ENCODE results near the gene MALT1.

Gene MALT1

DNA sequence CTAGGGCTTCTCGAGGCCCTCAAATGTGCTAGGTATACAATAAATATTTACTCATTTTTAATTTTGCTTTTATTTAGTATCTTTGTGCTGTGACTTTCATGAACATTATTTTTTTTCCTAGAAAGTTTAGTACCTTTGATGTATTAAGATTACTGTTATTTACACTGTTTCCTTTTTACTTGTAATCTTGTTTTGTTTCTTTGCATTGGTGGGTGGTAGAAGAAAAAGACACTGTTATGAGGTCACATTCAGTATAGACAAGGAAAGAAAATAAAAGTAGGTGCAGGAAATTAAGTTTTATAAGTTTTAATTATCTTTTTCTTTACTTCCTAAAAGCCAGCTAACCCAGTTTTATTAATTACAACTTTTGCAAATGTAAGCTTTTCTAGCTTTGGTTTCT lies 23.0 kb downstream of the MALT1 start:
- DNase-seq: no peak

DNA sequence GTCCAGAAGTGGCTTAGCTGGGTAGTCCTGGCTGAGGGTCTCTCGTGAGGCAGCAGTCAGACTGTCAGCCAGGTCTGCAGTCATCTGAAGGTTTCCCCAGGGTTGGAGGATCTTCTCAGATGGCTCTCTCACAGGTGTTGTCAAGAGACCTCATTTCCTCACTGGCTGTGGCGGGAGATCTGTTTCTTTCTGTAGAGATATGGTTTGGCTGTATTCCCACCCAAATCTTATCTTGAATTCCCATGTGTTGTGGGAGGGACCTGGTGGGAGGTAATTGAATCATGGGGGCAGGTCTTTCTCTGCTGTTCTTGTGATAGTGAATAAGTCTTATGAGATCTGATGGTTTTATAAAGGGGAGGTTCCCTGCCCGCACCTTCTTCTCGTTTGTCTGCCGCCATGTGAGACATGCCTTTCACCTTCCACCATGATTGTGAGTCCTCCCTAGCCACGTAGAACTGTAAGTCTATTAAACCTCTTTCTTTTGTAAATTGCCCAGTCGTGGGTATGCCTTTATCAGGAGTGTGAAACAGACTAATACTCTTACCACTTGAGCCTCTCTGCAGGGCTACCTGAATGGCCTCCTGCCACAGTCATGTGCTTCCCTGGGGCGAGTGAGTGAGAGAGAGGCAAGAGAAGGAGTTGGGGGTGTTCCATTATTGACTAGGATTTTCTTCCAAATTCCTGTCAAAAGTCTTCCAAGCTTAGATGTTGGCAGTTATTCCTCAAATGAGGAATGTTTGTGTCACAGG lies 23.6 kb downstream of the MALT1 start:
- peak; percentile 45 for DNase-seq

DNA sequence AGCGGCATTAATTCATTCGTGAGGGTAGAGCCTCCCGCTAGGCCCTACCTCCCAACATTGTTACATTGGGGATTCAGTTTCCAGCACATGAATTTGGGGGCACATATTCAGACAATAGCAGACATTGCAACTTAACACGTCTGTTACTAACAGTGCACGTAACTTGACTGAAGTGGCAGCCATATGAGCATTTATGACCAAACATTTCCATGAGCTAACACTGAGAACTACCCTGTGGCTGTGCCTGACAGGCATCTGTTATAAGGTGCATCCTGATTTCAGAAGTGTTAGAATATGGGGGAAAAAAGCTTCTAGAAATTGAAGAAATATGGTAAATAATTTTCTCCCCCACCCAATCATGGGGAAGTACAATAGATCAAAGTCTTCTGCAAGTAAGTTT lies 24.5 kb downstream of the MALT1 start:
- no peak for DNase-seq

DNA sequence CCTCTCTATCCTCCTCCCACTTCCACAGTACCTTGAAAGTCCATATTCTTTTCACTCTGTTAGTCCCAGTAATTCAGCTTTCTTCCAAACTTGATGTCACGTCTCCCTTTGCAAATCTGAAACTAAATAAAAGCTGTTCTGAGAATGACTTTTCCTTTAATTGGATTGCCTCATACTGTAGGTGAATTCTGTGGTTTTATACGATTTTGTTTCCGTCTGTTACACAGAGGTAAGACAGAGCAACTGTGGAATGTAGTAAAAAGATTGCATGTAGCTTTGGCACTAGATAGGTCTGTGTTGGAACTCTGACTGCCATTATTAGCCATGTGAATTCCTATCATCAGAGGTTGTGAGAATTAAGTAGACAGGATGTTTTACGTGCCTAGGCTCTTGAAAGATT lies 25.9 kb downstream of the MALT1 start:
- no peak for DNase-seq

DNA sequence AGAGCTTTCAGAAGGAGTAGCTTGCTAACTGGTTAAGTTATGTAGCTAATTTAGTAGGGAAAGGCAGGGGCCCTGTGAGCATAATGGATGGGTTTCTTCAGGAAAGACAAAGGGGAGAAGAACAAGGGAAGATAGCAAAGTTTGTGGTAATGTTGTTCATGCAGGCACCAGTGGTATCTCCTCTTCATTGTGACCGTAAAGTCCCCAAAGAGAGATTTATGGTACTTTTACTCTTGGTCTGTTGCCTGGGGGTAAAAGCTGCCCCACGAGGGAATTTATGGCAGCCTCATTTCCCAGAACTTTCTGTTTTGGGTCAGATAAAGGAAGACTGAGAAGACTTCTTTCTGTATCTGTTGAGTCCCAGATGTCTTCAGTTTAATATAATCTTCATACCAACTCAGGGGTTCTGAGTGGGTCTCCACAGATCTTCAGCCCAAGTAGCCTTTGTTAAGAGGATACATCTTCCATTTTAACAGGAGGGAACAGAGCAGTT lies 27.5 kb downstream of the MALT1 start:
- DNase-seq: no peak

DNA sequence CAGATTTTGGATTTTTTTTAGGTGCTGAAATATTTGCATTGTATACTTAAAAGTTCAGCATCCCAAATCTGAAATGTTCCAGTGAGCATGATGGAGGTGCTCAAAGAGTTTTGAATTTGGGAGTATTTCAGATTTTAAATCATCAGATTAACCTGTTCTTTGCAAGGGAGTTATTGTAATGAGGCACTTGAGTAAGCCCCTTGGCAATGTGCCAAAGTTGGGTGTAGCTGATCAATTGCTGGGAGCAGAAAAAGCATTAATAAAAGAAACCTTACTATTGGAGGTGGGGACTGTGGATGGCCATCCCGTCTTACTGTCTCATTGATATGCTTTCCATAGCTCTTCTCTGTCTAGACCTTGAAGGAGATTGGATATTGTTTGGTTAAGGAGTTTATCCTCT lies 28.3 kb downstream of the MALT1 start:
- DNase-seq: no peak

DNA sequence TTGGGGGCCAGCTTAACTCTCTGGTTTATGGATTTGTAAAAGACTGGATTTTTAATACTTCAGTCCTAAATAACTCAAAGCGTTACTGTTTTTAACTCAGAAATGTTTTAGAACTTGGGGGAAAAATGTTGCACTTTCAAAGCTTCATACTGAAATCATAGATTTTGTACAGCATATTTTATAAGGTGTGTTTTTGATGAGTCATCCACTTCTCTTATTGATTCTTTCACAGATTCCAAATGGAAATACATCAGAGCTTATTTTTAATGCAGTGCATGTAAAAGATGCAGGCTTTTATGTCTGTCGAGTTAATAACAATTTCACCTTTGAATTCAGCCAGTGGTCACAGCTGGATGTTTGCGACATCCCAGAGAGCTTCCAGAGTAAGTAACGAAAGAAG lies 28.9 kb downstream of the MALT1 start:
- no peak for DNase-seq

DNA sequence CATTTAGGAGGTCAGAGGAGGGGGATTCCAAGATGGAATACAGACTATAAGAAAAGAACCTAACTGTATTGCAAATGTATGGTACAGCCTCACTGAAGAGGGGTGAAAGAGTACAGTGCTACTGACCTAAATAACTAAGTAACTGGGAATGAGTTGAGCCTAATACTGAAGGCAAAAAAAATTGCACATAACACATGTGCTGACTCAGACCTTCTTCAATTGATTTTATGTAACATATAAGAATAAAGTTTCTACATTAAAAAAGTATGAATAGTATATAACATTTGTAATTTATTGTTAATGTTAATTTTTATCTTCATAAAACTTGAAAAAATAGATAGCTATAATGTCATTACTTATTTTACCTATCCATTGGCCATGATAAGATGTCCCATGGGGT lies 41.7 kb downstream of the MALT1 start:
- DNase-seq: no peak

DNA sequence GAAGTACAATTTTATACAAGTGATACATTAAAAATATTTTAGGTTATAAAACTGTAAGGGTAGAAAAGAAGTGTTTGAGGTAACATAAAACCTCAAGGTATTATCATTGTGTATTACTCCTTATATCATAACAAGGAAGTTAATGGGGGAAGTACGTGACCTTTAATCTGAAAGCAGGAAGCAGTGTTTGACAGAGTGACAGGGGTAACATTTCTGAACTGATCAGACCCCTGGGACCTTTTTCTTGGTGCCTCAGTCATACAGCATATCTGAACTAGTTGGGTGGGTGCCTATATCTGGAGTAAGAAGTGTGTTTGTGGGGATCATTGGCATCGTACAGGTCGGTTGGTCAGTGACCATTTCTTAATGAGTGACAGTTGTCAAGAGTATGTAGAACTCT lies 43.0 kb downstream of the MALT1 start:
- no peak for DNase-seq

DNA sequence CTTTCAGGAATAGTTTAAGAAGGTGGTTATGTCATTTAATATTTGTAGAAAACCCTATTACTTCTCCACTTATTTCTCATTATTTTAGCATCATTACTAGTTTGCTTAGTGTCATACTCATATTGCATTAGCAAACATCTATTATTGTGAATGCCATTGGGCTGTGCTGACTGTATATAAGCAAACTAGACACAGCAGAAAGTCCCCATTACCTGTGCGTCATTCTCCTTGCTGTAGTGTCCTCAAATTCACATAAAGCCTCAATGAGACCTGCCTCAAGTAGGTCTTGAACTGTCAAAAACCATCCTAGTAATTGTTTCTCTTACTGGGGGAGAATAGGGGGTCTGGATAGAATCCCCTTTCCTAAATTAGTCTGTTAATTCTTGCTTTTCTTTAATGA lies 43.6 kb downstream of the MALT1 start:
- no peak for DNase-seq

DNA sequence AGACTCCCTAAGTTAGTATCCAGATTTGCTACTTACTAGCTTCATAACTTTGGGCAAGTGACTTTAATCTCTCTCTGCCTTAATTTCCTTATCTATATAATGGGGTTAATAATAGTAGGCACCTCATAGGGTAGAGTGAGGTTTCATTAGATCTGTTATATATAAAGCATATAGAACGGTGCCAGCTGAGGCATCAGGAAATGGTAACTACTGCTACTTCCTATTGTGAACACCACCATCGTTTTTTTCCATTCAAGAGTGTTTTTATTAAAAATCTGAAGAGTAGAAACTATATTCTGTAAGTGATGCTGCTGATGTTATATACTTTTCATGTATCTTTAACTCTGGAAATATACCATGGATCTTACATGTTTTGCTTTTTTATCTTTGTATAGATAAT lies 44.3 kb downstream of the MALT1 start:
- no peak for DNase-seq

DNA sequence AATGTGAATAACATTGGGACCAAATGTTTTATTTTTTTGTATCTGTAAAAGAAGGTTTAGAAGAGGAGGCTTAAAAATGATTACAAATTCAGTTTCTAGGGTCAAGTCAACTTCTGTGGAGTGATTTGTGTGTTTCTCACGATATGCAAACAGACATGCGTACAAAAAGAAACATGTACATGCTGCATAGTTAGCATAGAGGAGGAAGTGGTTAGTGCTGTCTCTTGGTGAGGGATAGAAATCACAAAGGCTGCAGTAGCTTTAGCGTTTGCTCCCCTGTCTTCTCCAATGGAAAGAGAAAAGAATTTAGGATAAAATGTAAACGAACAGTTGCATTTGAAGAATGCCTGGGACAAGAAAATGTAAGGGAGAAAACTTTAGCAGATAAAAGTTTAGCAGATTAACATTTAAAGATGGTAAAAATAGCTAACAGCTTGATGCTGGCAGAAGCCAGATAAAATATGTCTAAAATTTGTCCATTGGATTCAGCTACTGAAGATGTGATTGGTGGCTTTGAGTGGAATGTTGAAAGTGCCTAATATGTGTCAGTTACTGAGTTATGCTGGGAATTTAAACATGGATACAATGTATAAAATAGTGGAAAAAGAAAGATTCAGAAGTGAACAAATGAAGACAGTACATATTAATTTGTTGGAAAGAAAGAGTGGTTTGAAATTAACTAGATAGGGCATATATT lies 44.9 kb downstream of the MALT1 start:
- DNase-seq: no peak

DNA sequence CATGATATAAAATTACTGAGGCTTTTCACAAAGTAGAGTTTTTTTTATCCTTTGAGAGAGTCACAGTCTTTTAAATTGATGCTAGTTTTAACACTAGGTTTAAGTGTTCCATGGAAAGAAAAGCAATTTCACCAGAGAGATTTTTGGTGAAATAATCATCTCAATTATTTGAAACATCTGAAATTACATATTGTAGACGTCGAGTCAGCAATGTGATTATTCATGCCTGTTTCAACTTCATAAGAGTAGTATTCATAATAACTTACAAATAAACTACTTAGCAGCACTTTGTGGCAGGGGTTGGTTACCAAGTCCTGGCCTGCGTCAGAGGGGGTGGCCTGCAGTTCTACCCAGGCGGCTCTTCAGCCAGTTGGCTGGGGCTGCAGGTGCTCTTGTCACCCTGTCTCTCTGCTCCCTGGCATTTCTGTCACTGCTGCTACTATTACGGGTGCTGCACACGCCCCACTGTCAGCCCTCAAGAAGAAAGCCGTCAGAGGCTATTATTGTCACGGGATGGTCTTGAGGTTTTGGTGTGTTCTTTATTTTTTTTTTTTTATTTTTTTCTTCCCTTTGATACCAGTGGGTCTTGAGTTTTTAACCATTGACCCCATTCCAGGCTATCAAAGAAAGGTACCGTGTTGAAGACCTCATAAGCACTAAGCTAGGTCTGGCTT lies 50.4 kb downstream of the MALT1 start:
- DNase-seq: no peak

DNA sequence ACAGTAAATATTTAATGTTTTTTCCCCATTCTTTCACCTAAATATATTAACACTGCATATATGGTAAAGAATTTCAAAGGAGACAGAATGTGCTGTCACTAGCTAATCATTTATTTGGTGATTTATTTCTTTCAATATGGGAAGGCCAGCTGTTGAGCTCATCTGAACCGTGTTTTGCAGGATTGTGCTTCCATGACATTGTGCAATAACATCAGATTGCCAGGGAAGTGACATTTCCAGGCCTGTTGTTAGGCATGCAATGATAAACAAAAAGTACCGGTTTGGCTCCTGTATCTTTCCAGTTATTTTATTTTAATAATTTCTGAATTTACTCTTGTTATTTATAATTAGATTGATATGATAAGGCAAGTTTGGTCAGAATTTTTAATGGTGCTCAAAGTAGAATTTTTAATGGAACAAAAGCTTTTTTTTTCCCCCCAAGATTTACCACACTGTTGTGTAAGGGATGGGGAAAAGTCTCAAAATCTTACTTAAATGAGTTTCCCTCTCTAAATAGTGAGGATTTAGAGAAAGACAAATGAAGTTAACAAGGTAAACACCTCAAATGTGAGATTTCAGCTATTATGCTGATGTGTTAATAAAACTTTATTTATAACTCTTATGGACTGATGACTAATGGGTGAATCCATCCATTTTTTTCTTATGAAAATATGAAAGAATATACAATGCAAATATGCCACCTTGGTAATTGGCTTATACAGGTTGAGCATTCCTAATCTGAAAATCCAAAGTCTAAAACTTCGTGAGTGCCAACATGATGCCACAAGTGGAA lies 52.7 kb downstream of the MALT1 start:
- no peak for DNase-seq

DNA sequence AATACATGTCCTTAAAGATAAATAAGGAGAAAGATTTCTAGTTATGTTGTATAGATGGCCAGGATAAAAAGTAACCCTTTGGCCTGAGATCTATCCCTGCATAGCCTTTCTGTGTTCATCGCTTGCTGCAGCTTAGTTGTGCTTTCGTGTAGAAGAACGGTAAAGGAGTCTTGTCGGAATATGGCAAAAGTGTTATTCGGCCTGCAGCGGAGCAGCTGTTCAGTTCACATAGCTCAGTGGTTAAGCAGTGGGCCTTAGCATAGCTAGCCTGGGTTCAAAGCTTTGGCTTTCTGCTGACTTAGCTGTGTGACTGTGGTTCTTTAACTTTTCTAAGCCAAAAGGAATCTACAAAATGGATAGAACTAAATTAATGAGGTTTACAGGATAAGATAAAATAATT lies 55.4 kb downstream of the MALT1 start:
- DNase-seq: no peak

DNA sequence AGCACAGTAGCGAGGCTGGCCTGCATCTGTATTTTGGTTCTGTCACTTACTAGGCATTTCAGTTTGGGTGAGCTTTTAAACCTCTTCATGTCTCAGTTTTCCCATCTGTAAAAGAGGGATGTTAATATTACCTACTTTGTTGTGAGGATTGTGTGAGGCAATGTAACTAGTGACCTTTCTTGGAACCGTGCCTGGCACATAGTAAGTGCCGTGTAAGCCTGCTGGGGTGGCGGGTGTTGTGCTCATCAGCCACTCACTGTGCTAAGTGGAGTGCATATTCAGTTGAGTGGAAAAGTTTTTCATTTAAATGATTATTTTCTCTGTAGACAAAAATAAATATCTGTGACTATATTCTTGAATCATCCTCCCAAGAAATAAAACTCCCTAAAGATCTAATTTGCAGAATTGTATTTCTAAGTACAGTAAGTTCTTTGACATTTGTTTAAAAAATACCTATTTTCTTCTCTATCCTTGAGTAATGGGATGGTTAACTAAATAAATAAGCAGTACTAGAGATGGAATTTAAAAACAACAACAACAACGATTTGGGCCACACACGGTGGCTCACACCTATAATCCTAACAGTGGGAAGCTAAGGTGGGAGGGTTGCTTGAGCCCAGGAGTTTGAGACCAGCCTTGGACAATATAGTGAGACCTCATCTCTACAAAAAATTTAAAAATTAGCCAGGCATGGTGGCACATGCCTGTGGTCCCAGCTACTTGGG lies 56.7 kb downstream of the MALT1 start:
- DNase-seq: no peak

DNA sequence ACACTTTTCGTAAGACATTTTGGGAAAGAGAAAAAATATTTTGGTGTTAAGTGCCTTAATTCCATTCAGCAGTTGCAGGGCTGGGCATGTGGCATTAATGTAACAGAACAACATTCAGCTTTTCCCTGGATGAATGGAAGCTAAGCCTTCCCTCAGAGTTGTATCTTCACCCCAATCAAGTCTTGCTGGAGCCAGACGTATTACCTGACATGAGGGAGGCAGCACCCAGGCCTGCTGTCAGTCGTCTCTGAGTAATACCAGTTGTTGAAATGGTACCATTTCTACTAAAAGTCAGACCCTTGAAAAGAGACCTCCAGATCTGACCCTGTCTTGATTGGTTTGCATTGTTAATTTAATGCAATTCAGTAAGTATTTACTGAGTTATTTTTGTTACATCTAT lies 57.5 kb downstream of the MALT1 start:
- DNase-seq: no peak

DNA sequence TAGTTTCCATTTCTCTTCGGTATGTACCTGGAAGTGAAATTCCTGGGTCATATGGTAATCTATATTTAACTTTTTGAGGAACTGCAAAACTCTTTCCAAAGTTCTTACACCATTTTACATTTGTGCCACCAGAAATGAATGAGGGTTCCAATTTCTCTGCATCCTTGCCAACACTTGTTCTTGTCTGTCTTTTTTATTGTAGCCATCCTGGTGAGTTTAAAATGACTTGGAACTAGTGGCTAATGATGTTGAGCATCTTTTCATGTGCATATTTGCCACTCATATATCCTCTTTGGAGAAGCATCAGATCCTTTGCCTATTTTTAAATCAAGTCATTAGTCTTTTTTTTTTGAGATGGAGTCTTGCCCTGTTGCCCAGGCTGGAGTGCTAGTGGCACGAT lies 59.4 kb downstream of the MALT1 start:
- no peak for DNase-seq

DNA sequence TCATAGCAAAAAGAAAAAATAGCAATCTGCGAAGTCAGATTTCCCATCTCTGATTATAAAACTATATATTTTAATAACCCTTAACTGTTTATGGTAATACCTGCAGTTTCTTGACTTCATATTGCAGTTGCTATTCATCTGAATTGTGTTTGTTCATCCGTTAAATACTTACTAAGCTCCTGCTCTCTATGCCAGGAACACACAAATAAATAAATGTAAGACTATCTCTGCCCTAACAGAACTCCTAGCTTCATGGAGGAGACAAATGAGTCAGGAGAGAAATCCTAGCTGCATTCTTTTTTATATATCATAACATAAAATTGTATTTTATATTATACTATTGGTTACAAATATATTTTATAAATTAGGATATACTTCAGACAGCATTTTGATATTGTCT lies 61.2 kb downstream of the MALT1 start:
- DNase-seq: no peak

DNA sequence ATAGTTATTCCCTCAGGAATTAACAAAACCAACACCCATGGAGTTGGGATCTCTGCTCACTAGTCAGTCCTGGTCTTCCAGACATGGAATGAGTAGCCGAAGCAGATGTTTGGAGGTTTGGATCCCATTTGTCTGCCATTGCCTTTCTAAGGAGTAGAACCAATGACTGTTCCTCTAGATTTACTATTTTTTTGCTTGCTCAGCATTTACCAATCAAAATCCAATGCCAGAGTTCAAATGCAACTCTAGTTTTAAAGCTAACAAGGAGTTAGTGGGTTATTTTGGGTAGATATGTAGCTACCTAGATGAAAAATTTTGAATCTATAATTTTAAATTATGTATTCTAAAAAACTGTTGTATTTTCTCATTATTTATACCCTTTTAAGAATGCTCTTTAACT lies 62.6 kb downstream of the MALT1 start:
- DNase-seq: no peak

DNA sequence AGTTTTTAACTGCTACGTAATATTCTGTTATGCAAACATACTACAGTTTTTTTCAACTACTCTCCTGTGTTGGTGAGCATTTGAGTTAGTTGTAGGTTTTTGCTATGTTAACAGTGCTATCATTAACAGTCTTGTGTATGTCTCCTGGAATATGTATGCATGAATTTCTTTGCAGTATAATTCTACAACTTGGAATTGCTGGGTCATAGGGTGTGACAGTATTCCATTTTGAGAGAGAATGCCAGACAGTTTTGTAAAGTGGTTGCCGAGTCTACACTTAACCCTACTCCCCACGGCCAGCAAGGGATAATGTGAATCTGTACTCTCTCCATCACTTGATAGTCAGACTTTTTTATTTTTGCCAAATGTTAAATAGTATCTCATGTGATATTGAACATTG lies 67.1 kb downstream of the MALT1 start:
- DNase-seq: no peak

DNA sequence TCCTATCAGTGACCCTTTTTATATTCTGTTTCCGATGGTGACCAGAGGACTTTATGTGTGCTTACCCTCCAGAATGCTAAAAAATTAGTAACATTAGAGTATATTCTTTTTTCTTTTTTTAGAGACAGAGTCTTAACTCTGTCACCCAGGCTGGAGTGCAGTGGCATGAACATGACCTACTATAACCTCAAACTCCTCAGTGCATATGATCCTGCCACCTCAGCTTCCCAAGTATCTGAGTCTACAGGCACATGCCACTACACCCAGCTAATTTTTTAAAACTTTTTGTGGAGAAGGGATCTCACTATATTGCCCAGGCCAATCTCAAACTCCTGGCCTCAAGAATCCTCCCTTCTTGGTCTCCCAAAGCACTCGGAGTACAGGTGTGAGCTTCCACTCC lies 74.6 kb downstream of the MALT1 start:
- DNase-seq: no peak

All from NCI-H226 (cell line).